ENCODE results near the gene PRELP. TPM values are rescaled to one million over a fixed set of nuclear protein-coding genes. Genes with fewer than 3 reads are reported as not detected.

PRELP gene
- total RNA-seq, 1 donor from 2014 or later: not detected

- no peak for DNase-seq (ENCODE audit: low read depth in 2 of 2)
Observed at GRCh38 chr1:203453616-203454015, 22.0 kb upstream of the PRELP start.

- no peak for DNase-seq (ENCODE audit: low read depth in 2 of 2)
Observed at GRCh38 chr1:203454986-203455471, 20.6 kb upstream of the PRELP start.

GRCh38 chr1:203455706-203456105 is 19.9 kb upstream of the PRELP start:
- DNase-seq (ENCODE audit: low read depth in 2 of 2): no peak

- DNase-seq (ENCODE audit: low read depth in 2 of 2): no peak
Observed at GRCh38 chr1:203456577-203456976, 19.0 kb upstream of the PRELP start.

- DNase-seq (ENCODE audit: low read depth in 2 of 2): no peak
Observed at GRCh38 chr1:203458078-203458477, 17.5 kb upstream of the PRELP start.

GRCh38 chr1:203459671-203460201 is 15.9 kb upstream of the PRELP start:
- DNase-seq (ENCODE audit: low read depth in 2 of 2): no peak

- DNase-seq (ENCODE audit: low read depth in 2 of 2): no peak
Observed at GRCh38 chr1:203461717-203462116, 13.9 kb upstream of the PRELP start.

- DNase-seq (ENCODE audit: low read depth in 2 of 2): no peak
Observed at GRCh38 chr1:203462143-203462542, 13.5 kb upstream of the PRELP start.

GRCh38 chr1:203462878-203463277 is 12.7 kb upstream of the PRELP start:
- no peak for DNase-seq (ENCODE audit: low read depth in 2 of 2)

- DNase-seq (ENCODE audit: low read depth in 2 of 2): no peak
Observed at GRCh38 chr1:203463469-203464062, 12.0 kb upstream of the PRELP start.

- DNase-seq (ENCODE audit: low read depth in 2 of 2): no peak
Observed at GRCh38 chr1:203464226-203464625, 11.4 kb upstream of the PRELP start.

GRCh38 chr1:203464743-203465142 is 10.9 kb upstream of the PRELP start:
- no peak for DNase-seq (ENCODE audit: low read depth in 2 of 2)

GRCh38 chr1:203465146-203465798 is 10.3 kb upstream of the PRELP start:
- peak; percentile 8 to 42 for DNase-seq (ENCODE audit: low read depth in 2 of 2)

- no peak for DNase-seq (ENCODE audit: low read depth in 2 of 2)
Observed at GRCh38 chr1:203465948-203466347, 9.7 kb upstream of the PRELP start.

- DNase-seq (ENCODE audit: low read depth in 2 of 2): peak in 1 of 2 donors; percentile 15
Observed at GRCh38 chr1:203466906-203467549, 8.6 kb upstream of the PRELP start.

- DNase-seq (ENCODE audit: low read depth in 2 of 2): peak in 1 of 2 donors; percentile 24
Observed at GRCh38 chr1:203467550-203467921, 8.1 kb upstream of the PRELP start.

- DNase-seq (ENCODE audit: low read depth in 2 of 2): no peak
Observed at GRCh38 chr1:203468326-203468725, 7.3 kb upstream of the PRELP start.

- no peak for DNase-seq (ENCODE audit: low read depth in 2 of 2)
Observed at GRCh38 chr1:203470240-203470639, 5.4 kb upstream of the PRELP start.

- DNase-seq (ENCODE audit: low read depth in 2 of 2): no peak
Observed at GRCh38 chr1:203471841-203472240, 3.8 kb upstream of the PRELP start.

- no peak for DNase-seq (ENCODE audit: low read depth in 2 of 2)
Observed at GRCh38 chr1:203473281-203473680, 2.3 kb upstream of the PRELP start.

GRCh38 chr1:203473781-203474305 is 1.8 kb upstream of the PRELP start:
- DNase-seq (ENCODE audit: low read depth in 2 of 2): no peak

- DNase-seq (ENCODE audit: low read depth in 2 of 2): no peak
Observed at GRCh38 chr1:203476216-203476814, 709 bp downstream of the PRELP start.

Data from dermis microvascular lymphatic vessel endothelial cell (primary cell).